Activated CD8-positive, alpha-beta memory T cell treated with anti-CD3 and anti-CD28 coated beads for 1 hour (primary cell): ENCODE measurements around the gene CLDN16.

Experiments used
- DNase-seq, 2 donors: peaks; one replicate each; pipeline ENCODE4 v3.0.0-alpha.2; 2020; ENCODE audit warnings: low read depth in 1 of 2; ENCODE audit errors: extremely low read depth in 1 of 2

Gene CLDN16

DNA sequence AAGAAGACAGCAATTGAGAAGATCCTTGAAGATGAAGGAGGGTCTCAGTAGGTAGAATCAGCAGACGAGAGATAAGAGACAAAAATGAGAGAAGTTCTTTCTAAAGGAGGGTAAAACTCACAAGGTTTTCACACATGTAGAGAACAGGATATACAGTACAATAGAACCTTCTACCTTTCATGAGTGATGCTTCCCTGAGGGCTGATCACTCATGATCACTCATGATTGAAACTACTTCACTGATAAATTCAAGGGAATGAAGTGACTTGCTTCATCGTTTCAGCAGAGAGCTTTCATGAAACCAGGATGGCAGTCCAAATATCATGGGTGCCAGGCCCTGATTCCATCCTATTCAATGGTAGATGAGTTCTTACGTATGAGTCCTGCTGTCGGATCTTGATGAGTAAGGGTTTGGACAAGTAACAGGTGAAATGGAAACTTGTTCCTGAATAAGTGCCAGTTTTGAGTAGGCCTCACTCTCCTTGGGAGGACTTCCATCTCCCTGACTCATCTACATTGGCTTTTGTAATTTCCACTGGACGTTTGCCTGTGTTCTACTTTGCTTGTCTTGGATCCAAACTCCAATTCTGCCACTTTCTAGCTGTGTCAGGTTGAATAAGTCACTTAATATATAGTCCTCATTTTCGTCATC, 9.6 kb upstream of the CLDN16 start:
- DNase-seq = no peak

DNA sequence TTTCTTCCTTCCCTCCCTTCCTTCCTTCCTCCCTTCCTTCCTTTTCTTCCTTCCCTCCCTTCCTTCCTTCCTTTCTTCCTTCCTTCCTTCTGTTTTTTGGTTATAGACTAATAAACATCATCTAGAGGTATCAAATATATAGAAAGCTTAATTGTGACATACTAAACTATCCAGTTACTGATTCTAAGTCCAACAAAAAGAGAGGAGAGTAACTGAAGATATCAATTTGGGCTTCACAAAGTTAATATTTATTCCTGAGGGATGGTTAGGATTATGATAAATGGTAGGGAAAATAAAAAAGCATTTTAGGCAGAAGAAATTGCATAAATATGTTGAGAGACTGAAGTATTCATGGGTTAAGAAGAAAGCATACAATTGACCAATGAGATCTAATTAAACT, 7.8 kb upstream of the CLDN16 start:
- DNase-seq = no peak

DNA sequence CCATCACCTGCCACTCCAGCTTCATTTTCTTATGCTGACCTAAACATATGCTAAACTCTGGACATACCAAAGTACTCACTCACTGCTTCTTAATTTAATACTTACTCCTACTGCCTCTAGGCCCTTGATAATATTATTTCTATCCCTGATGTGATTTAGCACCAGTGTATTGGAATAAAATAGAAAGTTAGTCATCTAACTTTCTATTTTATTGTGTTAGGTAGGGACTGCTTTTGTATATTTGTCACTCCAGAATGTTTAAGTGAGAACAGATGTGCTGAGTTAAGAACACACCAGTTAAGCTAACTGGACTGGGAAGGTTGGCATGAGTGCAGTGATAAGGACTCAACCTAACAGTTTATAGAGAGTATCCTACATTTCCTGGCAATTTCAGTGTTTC, 6.5 kb upstream of the CLDN16 start:
- DNase-seq = no peak

DNA sequence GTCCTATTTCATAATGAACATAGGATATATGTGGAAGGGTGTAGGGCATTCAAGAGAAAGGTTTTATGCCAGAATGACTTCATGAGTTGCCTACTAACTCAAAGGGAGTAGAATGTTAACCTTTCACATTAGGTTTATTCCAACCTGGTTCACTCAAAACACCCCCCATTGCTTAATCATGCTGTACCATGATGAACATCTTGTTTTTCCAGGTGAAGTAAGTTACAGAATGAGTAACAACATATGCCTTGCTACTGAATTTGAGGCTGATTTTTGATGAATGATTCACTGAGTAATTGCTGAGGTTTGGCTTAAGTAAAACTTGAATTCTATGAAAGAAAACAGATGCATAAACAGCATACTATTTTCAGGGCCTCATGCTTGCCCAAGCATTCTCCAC, 5.9 kb upstream of the CLDN16 start:
- DNase-seq = no peak

DNA sequence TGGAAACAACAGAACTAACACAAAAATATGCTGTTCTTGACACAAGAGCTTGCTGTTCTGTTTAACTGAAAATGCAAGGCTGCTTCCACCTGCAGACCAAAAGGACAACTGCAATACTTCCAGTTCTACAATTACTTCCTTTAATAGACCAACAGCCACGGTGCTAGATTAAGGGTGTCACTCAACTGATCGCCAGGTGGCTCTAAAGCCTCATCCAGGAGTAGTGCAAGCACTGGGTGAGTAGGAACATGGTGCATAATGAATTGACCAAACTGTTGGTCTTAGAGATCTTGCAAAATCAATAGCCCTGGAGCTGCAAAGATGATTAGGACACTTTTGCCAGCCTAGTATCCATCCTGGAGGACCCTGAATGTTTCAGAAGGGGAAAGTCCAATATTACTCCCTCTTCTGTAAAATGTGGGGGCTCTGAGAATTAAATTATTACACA, 3.6 kb upstream of the CLDN16 start:
- no peak for DNase-seq

DNA sequence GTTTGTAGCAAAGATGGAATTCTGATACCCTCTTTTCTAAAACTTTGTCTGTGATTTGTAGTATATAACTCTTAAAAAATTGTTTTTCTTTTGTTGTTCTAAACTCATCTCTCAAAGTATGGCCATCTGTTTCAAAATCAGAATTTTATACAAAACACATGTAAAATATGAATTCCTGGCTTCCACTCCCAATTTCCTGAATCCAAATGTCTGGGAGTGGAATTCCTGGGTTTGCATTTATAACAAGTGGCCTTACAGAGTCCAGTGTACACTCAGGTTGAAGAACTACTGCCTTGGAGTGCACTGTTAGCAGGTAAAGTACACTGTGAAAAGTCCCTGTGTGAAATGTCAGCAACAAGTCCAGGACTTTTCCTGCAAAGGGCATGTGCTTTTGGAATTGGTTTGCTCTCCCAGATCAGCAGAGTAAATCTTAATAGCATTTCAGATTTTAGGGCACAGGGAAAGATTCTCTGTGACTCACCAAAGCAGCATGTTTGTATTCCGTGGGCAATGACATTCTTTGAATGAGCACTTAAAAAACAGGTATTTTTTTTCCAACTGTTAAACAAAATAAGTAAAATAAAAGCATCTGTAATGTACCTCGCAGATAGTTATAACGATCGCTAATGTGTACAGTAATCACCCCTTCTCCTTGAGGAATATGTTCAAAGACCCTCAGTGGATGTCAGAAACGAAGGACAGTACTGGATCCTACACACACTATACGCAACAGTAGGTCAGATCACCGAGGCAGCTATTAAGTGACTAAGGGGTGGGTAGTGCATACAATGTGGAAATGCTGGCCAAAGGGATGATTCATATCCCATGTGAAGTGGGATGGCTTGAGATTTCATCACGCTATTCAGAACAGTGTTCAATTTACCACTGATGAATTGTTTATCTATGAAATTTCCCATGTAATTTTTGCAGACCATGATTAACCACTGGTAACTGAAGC, 2.0 kb upstream of the CLDN16 start:
- DNase-seq = no peak

DNA sequence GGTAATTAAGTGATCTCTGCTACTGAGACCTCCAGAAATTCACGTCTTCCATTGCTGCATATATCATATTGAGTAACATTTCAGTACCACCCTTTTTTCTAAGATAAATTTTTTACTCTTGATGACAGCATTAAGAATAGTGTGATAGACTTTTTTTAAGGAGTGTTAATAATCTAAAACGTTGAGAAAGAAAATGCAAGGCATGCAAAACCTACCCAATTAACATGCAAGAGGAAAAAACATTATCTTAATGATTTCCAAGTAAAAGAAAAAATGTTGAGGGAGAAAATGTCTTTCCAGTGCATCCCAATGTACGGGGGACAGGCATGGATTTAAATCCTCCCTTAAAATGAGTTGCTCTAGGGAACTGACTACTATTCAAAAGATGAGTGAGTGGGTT, 740 bp downstream of the CLDN16 start:
- no peak for DNase-seq

DNA sequence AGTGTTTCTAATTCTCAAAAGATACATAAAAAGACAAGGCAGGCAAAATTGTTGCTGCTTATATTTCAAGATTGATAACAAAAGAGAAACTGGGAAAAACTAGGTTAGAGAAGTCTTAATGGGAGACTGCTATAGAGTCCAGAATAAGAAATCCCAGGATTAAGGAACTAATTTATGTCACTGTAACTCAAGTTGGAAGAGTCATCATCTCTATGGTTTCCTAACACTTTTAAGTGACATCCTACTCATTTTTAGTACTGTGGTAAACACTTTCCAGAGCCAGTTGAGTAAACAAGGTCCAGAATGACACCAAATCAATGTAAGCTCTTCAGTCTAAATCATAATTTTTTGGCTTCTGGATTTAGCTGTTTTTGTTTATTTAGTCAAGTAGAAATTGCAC, 8.0 kb downstream of the CLDN16 start:
- no peak for DNase-seq

DNA sequence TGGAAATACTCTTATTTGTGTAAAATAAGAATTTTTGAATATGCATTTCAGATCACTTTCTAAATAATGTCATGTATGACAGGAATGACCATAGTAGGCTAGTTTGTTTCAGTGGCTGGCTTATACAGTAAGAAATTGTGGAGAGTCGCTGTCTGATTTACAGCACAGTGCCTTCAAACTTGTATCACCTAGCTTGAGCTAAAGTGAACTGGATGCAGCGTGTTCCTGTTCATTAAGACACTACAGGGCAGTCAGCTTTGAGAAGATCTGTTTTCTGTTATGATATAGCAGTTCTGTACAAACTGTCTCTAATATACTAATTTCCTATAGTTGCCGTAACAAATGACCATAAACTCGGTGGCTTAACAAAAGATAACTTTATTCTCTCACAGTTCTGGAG, 9.9 kb downstream of the CLDN16 start:
- no peak for DNase-seq

DNA sequence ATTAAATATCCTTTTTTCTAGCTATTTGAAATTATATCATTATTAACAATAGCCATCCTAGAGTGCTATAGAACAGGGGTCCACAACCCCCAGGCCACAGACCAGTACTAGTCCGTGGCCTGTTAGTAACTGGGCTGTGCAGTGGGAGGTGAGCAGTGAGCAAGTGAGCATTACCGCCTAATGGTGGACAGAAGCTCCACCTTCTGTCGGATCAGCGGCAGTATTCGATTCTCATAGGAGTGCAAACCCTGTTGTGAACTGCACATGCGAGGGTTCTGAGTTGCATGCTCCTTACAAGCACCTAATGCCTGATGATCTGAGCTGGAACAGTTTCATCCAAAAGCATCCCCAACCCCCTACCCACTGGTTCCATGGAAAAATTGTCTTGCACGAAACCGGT, 11.7 kb downstream of the CLDN16 start:
- no peak for DNase-seq

DNA sequence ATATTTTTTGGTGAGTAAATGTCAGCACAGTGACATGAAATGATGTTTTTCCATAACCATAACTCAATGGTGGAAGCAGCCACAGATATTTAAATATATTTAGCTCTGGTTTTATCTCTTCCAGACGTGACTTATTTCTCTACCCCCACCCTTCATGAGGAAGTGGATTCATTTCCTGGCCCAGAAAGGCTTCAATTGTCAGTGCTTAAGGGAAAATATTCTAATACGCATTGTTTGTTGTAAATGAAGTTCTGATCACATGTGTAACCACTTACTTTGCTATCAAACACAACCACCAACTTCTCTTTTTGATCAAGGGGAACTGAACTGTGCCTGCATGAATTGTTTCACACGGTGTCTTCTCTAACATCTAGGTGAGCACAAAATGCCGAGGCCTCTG, 14.0 kb downstream of the CLDN16 start:
- DNase-seq = no peak

DNA sequence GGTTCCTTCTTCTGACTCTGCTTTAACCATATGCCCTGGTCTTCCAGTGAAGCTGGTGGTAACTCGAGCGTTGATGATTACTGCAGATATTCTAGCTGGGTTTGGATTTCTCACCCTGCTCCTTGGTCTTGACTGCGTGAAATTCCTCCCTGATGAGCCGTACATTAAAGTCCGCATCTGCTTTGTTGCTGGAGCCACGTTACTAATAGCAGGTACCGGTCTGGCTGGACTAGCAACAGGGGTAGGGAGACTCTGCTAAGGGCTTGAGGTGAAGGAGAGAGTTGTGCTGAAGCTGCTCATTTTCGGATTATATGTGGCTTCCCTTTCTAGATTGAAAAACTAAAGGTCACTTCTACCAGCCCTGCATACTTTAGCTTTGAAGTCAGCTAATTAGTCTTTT, 16.8 kb downstream of the CLDN16 start:
- no peak for DNase-seq

DNA sequence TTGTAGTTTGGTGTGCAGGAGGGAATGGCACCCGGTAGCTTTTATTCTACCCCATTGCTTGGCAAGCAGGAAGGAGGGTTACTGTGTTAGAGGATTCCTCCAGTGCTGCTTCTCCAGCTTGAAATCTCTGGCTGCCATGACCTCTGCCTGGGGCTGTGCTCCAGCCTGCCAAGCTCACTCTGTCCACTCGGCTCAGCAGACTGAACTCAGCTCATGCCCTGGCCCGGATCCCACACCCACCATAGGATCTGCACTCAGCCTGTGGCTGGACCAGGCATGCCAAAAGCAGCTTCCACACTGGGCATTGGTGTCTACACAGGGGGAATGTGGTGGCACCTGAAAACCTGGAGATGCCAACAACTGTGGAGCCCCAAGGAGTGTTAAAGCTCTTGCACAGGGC, 26.3 kb downstream of the CLDN16 start:
- DNase-seq = no peak

DNA sequence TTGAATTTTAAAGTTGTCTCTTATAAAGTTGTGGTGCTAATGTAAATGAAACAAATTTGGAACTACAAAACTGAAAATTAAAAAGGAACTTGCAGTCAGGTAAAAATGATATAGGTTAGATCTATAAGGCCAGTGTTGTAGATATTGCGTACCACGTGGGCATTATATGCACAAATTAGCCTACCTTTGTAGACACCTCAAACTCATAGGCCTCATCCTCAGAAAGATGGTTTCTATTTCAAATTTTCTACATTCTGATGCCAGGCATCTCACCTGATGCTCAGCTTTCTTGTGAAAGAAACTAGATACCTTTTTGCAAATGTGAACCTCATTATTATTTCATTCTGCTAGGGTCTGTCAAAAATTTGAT, 36.1 kb downstream of the CLDN16 start:
- DNase-seq = no peak

DNA sequence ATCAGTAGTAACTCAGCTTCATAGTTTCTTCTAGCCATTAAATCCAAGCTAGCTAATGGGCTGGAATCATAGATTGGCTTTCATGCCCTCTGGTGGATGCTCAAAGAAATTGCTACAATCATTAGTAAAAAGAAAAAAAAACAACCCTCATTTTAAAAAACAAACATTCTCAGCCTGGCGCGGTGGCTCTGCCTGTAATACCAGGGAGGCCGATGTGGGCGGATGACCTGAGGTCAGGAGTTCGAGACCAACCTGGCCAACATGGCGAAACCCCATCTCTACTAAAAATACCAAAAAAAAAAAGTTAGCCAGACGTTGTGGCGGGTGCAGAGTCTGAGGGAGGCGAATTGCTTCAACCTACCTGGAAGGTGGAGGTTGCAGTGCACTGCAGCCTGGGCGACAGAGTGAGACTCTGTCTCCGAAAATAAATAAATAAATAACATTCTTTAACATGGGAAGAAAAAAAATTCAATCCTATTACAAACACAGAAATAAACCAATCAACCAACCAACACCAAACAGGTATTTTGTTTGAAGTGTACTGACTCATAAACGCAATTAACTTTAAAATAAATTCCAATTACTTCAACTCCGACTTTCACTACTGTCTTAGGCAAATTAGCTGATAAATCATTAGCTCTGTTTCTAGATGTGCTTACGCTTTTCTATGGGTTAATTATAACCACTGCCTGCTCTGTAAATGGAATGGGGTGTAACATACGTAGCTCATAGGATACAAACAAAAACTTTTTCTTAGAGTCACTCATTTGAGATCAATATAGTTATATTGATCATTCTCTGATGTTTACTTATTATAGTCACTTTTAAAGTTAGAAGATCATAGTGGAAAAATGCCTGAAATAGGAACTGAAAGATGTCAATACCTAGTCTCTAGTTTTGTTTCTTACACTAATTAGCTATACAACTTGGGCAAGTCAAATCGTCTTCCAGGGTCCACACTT, 36.8 kb downstream of the CLDN16 start:
- no peak for DNase-seq

DNA sequence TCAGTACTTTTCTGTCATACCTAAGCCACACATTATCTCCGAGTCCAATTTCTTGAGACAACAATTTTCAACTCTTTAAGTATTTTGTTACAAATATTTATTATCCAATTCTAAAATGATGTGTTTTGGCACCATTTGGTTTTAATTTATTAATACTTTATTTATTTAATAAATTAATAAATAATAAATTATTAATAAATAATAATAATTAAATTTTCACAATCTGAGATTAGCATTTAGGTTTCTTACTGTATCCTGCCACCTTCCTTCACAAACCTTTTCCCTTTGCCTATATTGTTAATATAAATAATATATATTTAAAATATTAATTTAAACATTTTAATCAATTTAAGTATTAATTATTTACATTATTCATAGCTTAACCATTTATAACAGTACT, 37.9 kb downstream of the CLDN16 start:
- no peak for DNase-seq

DNA sequence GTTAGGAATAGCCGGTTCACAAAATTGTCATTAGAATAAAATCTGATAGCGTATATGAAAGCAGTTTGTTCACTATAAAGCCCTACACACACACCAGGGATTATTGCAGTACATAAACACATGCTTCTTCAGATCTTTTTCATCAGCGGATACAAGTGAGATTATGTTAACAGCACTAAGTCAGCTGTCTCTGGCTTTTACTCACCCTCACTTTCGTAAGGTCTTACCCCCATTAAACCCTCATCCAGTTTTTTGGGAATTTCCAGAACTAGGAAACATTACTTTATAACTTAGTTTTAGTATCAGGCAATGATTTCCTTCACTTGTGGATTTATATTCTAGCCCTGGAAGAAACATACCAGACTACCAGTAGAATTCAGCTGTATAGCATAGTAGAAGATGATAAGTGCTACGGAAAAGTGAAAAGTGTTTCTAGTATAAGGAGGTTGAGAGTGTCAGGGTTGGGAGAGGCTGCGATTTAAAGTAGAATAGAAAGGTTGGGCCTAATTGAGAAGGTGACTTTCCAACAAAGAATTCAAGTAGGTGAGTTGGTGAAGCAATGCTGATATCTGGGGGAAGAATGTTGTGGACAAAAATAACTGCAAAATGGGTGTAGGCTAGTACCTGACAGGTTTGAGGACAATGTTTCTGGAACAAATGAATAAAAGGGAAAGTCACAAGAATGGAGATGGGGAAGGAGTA, 39.0 kb downstream of the CLDN16 start:
- no peak for DNase-seq

DNA sequence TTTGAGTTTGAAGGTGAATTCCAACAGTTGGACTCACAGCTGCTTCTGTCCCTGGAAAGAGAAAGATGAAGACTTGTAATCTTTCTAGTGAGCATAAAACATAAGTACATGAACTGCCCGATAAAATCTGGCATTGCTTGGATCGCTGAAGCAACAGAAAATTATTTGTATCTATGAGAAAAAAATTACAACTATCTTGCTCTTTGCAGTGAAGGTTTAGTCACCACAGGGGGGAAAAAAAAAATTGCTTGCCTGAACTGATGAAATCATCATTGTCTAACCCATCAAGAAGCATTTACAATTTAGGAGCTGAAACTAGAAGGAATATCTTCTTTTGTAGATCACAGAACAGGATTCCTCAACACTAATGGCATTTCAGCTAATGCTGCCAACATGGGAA, 41.7 kb downstream of the CLDN16 start:
- DNase-seq = no peak

DNA sequence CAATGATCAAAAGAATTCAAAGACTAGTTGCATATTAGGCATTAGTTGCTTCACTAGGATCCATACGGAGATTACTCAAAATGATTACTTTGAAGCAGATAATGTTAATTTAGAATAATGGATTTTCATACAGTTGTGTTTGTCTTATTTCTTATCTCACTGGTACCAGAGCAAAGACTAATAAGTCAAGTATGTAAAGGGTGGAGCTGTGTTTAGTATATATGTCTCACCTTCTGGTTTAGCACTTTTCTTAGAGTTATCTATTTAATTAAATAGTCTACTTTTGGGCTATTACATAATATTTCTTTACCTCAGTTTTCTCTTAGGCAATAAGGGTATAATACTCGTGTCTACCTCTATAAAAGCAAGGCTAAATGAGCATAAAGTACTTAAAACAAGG, 42.9 kb downstream of the CLDN16 start:
- no peak for DNase-seq

DNA sequence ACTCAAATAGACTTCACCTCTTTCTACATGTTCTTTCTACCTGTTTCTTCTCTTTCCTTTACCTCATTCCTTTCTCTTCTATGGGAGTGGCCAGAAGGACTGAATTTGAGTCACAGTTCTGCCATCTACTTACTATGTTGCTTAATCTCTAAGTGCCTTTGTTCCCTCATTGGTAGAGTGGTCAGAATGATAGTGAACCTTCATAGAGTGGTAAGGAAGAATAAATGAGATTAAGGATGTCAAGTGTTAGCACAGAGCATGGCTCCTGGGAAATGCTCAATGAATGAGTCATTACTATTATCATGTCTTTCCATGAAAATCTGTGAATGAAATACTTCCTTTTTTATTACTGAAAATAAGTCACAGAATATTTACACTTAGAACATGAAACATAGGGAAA, 44.3 kb downstream of the CLDN16 start:
- no peak for DNase-seq

DNA sequence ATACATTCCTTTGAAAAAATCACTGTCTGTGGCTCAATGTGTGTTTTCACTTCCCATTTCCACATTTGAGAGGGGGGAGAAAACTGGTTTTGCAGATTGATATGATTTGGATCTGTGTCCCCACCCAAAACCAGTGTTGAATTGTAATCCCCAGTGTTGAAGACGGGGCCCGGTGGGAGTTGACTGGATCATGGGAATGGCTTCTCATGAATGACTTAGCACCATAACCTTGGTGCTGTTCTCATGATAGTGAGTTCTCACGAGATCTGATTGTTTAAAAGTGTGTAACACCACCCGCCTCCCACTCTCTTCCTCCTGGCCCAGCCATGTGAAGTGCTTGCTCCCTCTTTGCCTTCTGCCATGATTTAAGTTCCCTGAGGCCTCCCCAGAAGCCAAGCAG, 45.7 kb downstream of the CLDN16 start:
- no peak for DNase-seq
